ENCODE results near the gene RTN4.
A peak's percentile ranks its signal among the peaks of the same experiment; 100 is the strongest.
"Not testable (repeated sequence)": the region's sequence is repeated elsewhere in the genome, so short reads cannot be mapped to it uniquely, and the experiment has no call there.

The RTN4 gene

DNA sequence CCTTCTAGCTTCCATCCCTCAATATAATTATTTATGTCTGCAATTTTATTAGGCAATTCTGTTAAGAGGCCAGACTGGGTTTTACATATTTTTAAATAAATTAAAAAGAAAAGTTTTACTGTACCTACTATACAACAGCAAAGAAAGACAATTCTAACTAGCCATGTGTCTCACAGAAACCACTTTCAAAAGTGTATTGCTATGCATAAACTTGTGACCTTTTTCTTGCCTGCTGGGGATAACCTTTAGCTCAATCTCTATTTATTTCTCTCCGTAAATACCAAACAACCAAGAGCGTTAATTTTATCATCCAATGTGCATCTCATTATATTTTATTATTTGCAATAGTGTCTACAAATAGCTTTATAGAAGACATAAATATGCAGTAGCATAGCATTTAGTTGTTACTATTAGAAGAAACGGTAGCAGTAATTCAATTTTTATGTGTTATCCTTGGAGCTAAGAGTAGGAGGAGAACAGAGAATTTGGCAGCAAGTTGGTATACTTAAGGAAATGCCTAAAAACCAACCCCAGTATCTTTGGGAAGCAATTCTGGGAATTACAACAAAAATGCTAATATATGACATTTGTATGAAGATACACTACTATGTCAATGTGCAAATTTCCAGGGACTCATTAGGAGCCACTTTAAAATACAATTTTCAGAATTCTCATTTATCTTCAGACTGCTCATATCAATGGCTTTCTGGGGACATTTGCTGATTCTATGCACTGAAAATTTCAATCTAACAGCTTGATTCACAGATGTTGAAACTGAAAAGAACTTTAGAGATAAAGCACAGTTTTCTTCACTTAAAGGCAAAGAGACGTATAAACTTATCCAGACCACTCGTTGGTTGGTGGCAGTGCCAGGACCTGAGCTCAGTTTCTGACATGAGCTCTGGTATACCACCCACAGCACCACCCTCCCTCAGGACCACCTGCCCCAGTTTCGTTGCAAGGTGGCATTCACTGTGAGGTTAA is 23.0 kb upstream of the RTN4 start:
- H3K4me3 ChIP-seq (ENCODE audit: low read depth, low read length) = no peak overlapping the region

GRCh38 chr2:55063713-55064323 is 13.6 kb upstream of the RTN4 start:
- no peak overlapping the region for H3K4me3 ChIP-seq (ENCODE audit: low read depth, low read length)

GRCh38 chr2:55063226-55063625 is 13.0 kb upstream of the RTN4 start:
- H3K4me3 ChIP-seq (ENCODE audit: low read depth, low read length) = no peak overlapping the region

- H3K4me3 ChIP-seq (ENCODE audit: low read depth, low read length) = no peak overlapping the region
These were observed 12.5 kb upstream of the RTN4 start for GRCh38 chr2:55062754-55063153.

DNA sequence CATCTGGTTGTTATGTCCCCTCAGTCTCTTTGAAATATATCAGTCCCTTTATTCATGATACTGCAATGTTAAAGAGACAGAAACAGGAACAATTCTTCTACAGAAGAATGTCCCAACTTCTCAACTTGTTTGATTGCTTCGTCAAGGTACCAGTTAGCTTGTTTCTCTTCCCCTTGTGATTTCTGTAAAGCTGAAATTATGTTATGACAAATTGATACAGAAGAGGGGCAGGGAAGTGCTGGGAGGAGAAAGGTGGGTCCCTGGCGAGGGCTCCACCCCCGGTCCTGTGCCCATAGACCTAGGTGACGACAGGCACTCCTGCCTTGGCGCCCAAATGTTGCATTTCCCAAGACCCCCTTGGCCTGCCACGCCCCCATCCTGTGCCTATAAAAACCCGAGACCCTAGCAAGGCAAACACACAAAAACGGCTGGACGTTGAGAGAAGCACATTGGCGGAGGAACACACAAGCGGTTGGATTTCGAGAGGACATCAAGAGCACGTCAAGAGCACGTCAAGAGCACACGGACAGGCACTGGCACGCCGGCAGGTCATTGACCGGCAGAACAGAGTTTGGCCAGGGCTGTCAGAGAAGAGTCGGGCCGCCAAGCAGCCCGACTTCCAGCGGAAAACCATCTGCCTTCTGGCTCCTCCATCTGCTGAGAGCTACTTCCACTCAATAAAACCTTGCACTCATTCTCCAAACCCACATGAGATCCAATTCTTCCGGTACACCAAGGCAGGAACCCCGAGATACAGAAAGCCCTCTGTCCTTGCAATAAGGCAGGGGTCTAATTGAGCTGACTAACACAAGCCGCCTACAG is 11.5 kb upstream of the RTN4 start:
- H3K4me3 ChIP-seq (ENCODE audit: low read depth, low read length) = no peak overlapping the region

GRCh38 chr2:55059793-55060192 is 9.5 kb upstream of the RTN4 start:
- no peak overlapping the region for H3K4me3 ChIP-seq (ENCODE audit: low read depth, low read length)

DNA sequence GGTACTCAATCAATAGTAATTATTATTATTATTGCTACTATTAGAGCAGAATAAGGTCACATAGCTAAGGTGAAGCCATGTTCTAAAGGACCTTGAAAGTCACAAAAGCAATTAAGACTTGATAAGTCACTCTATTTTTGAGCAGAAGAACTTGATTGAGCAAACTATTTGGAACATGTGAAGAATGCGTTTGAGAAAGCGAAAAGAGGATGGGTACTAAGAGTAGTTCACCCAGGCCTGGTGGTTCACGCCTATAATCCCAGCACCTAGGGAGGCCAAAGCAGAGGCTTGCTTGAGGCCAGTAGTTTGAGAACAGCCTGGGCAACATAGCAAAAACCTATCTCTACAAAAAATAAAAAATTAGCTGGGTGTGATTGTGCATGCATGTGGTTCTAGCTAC is 7.2 kb upstream of the RTN4 start:
- H3K4me3 ChIP-seq (ENCODE audit: low read depth, low read length) = no peak overlapping the region

DNA sequence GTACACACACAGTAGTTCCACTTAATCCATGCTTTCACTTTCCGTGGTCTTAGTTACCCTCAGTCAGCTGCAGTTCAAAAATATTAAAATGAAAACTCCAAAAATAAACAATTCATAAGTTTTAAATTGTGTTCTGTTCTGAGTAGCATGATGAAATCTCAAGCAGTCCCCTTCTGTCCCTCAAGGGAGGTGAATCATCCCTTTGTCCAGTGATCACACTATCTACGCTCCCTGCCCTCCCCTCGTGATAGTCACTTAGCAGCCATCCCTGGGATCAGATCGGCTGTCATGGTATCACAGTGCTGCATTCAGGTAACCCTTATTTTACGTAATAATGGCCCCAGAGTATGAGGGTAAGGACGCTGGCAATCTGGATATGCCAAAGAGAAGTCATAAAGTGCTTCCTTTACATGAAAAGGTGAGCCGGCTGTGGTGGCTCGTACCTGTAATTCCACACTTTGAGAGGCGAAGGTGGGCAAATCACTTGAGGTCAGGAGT is 5.8 kb upstream of the RTN4 start:
- H3K4me3 ChIP-seq (ENCODE audit: low read depth, low read length) = no peak overlapping the region

DNA sequence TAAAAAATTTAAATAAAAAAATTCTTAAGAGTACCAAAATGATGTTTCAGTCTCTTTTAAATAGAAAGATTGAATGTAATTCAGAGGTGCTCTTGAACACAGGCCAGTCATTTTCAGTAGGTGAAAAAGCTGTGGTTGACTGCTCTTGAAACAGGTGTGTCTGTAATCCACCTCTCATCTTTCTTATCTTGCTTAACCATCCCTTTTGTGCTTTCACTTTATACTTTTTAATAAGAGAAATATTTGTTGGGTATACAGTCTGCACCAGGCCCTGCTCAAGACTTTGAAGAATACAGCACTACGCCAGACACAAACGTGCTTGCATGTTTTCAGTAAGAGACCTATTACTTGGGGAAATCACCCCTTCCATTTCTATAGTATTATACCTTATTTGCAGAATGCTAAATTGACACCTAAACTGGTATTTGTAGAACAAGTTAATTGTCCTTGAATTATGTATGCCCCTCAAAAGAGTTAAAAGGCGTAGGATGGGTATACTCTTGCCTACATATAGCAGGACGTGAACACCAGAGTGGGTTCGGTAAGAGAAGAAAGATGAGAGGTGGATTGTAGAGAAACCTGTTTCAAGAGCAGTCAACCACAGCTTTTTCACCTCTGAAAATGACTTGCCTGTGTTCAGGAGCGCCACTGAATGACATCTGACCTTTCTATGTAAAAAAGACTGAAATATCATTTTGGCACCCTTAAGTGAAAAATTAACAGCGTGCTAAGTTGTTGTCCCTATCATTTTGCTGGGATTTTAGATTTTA is 4.0 kb upstream of the RTN4 start:
- no peak overlapping the region for H3K4me3 ChIP-seq (ENCODE audit: low read depth, low read length)

DNA sequence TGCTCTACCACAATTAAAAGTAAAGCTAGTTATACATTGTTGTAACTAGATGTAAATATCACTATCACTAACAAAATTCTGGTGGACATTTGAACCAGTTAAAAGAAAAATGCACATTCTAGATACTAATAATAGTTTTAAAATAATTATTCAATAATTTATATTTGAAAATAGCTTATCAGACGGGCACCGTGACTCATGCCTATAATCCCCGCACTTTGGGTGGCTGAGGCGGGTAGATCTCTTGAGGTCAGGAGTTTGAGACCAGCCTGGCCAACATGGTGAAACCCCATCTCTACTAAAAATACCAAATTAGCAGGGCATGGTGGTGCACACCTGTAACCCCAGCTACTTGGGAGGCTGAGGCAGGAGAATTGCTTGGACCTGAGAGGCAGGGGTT is 3.0 kb upstream of the RTN4 start:
- H3K4me3 ChIP-seq (ENCODE audit: low read depth, low read length) = not testable (repeated sequence)

DNA sequence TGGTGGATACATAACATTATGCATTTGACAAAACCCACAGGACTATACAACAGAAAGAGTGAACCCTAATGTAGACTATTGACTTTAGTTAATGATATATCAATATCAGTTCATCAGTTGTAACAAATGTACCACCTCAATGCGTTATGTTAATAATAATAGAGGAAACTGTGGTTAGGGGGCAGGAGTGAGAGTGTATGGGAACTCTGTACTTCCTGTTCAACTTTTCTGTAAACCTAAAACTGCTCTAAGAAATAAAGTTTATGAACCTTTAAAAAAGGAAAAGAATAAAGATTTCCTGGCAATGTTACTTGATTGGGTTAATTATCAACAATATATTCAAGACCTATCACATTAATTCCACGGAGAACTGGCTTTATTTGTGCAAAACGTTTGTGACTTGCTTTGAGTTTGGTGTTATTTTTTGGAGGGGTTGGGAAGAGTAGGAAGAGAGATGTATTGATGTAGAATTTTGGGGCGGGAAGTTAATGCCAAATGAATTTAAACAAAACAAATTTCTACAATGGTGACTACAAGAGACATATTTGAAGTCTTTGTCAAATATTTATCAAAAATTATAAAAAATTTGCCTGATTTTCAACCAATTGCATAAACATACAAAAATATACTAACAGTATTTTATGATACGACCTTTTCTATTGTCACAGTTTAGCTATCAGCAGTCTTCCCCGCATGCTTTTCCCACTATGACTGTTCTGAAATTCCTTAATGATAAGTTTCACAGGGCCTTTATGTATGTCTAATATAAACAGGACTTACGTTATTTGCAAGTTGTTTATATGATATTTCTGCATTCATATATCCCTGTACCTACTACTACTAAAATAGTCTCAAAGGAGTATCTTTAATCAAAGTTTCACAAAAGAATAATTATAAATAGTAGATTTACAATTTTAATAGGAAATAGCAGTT is 2.1 kb upstream of the RTN4 start:
- H3K4me3 ChIP-seq (ENCODE audit: low read depth, low read length) = no peak overlapping the region

DNA sequence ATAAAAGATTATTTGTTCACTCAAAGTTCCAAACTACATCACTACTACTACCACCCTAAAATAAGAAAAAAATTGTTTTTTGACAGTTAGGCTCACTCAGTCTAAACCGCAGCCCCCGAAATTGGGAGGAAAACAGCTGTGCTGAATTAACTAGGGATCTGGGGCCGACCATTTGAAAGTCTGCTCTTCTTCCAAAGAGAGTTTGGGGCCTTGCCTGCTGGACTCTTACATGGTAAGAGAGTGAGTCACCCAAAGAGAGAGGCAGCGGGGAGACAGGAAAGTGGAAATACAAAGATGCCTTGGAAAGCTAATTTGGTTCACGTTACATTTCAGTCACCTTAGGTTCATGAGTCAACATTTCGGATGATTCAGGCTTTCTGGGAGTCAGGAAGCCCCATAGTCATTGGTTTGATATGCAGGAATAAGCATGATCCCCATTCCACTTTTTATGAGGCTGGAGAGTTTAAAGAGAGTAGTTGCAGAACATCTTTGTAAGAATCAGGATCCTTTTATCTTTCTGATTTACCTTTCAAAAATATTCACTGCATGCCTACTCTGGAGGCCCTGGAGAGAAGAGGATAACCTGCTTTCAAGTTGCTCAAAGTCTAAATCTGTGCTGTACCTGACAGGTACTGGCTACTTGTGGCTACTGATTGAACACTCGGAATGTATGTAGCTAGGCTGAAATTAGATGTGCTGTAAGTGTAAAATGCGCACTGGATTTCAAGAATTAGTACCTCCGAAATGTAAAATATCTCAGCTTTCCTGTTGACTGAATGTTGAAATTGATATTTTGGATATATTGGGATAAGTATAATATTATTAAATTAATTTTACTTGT is 995 bp upstream of the RTN4 start:
- peak overlapping the region; percentile 50 for H3K4me3 ChIP-seq (ENCODE audit: low read depth, low read length)

GRCh38 chr2:55049821-55050099 is 491 bp downstream of the RTN4 start:
- H3K4me3 ChIP-seq (ENCODE audit: low read depth, low read length) = peak overlapping the region; percentile 78

DNA sequence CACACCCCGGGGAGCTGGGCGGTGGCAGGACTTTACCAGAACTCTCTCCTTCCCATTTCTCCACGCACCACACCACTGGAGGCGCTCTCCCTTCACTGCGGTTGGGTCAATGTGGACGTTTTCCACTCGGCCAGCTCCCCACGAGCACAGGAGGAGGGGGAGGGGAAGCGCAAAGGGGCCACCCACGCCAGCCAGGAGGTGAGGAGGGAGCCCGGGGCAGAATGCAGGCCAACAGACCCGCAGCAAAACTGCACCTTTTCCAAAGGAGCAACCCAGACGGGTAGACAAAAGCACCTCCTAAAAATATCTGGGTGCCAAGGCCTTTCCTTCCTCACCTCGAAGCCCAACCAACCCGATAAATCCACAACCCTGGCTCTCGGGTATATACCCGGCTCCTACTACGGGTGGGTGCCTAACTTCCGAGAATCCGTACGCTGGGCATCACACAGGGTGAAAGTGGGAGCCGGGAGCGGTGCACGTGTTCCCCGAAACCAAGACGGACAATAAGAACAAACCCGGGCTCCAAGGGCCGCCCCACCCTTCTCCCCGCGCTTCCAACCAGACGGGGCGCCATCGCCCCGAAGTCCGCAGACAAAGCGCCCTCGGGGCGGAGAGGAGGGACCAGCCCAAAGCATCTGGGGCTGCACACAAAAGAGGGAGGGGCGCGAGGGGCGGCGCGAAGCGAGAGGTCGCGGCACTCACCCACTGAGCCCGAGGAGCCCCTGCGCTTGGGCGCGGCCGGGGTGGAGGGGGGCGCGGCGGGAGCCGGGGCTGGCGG is 1.0 kb downstream of the RTN4 start:
- peak overlapping the region; percentile 78 for H3K4me3 ChIP-seq (ENCODE audit: low read depth, low read length)

- peak overlapping the region; percentile 78 for H3K4me3 ChIP-seq (ENCODE audit: low read depth, low read length)
These were observed 1.7 kb downstream of the RTN4 start for GRCh38 chr2:55048508-55049042.

DNA sequence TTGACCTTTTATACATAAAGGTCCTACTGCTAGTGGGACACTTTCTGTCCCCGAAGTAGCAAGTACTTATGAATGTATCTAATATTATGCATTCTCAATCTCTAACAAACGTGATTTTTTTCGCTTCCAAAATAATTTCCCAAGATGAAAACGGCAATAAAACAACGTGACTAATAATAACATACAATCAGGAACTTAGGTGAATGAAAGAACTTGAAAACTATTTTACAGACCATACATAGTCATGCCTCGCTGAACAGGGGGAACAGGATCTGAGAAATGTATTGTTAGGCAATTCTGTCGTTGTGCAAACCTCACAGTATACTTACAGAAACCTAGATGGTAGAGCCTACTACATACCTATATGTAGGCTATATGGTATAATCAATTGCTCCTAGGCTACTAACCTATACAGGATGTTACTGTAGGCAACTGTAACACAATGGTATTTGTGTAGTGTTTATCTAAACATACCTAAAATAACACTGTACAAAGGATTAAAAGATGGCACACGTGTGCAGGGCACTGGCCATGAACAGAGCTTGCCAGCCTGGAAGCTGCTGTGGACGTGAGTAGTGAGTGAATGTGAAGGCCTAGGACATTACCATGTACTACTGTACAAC is 2.5 kb downstream of the RTN4 start:
- H3K4me3 ChIP-seq (ENCODE audit: low read depth, low read length) = peak overlapping the region; percentile 78

DNA sequence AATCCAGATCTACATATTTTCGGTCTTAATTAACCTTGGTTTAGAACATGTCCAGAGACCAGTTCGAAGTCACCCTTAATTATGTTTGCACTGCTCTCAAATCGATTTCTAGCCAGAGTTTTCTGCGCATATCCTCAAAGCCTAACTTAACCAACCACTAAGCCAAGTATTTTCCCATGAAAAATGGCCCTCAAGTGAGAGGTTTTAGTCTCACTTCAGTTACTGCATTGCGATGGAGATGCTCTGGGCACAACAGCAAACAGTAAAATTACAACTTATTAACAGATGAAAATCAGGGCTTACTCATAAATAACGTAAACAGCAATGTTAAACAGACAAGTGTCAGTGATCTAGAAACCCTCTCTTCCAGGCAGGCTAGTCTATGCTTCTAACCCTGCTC is 4.5 kb downstream of the RTN4 start:
- H3K4me3 ChIP-seq (ENCODE audit: low read depth, low read length) = no peak overlapping the region

All from iPS-11a (cell line).